ENCODE measurements around the gene ATG7.

ATG7 gene

DNA sequence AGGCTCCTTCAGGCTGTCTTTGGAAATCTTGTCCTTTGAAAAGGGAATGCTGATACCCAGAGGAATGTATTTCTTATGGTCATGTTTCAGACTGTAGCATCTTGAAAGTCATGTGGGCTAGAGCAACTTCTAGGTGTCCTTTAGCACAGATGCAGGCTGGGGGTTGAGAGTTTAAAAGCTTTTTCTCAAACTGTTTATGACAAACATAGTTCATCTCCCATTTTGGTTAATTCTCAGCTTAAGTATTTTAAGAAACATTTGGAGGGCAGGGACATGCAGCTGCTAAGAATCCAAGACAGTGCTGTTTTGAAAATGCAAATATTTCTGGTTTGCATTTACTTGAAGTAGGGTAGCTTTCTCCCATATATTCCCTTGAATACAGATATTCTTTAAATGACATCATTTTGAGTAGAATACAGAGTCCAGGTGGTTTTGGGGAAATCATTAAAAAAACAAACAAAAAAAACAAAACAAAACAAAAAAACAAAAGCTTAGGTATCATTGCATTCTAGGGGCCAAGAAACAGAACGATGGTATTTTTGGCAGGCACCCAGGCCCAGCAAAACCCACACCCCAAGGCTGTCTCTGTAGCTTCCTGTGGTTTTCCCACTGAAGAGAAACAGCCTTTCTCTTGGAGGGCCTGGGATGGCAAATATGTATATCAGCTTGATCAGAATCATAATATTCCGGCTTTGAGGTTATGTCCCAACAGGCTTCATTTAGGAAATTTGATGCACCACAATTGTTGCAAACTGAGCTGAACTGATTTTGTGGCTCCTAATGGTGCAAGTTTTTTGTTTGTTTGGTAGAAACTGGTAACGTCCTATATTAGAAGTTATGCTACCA lies 120.0 kb downstream of the ATG7 start:
- TF ChIP-seq, protein P1, sequence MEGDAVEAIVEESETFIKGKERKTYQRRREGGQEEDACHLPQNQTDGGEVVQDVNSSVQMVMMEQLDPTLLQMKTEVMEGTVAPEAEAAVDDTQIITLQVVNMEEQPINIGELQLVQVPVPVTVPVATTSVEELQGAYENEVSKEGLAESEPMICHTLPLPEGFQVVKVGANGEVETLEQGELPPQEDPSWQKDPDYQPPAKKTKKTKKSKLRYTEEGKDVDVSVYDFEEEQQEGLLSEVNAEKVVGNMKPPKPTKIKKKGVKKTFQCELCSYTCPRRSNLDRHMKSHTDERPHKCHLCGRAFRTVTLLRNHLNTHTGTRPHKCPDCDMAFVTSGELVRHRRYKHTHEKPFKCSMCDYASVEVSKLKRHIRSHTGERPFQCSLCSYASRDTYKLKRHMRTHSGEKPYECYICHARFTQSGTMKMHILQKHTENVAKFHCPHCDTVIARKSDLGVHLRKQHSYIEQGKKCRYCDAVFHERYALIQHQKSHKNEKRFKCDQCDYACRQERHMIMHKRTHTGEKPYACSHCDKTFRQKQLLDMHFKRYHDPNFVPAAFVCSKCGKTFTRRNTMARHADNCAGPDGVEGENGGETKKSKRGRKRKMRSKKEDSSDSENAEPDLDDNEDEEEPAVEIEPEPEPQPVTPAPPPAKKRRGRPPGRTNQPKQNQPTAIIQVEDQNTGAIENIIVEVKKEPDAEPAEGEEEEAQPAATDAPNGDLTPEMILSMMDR (IDR thresholded peaks at IDR 0.05; ENCODE audit: insufficient read depth, low read depth, low read length, missing control alignments) = no peak
- no peak for DNase-seq (ENCODE audit: low read depth)
- no peak overlapping the region for H3K4me3 ChIP-seq (ENCODE audit: low read depth, low read length)

DNA sequence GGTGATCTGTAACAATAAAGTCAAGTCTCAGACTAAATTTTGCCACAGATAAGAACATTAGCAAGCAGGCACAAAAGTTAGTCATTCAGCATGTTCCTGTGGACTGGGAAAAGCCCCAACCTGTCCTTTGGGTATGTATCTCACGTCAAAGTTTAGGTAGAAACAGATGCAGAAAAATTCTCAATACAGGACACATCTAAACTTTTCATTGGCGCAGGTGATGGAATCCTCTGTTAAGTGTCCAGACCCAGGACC lies 120.6 kb downstream of the ATG7 start:
- H3K4me3 ChIP-seq (ENCODE audit: low read depth, low read length) = no peak overlapping the region
- TF ChIP-seq, protein P1 (IDR thresholded peaks at IDR 0.05; ENCODE audit: insufficient read depth, low read depth, low read length, missing control alignments) = no peak

DNA sequence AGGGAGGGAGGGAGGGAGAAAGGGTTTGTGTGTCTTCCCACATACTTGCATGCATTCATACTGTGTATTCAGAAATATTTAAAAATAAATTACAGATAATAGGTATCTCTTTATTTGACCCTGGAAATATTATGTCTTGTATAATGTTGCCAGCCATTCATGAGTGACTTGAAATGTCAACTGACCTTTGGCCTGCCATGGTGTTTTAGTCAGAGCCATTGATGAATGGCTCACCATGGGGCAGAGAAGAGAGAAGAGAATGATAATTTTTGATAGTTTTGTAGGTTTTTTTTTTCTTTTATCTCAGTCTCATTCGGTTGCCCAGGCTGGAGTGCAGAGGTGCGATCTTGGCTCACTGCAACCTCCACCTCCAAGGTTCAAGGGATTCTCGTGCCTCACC lies 121.2 kb downstream of the ATG7 start:
- TF ChIP-seq, protein P1 (IDR thresholded peaks at IDR 0.05; ENCODE audit: insufficient read depth, low read depth, low read length, missing control alignments) = no peak
- DNase-seq (ENCODE audit: low read depth) = no peak
- H3K4me3 ChIP-seq (ENCODE audit: low read depth, low read length) = no peak overlapping the region

More for the DNA sequence above, 120.6 kb downstream of the ATG7 start:
- DNase-seq (ENCODE audit: low read depth) = no peak

DNA sequence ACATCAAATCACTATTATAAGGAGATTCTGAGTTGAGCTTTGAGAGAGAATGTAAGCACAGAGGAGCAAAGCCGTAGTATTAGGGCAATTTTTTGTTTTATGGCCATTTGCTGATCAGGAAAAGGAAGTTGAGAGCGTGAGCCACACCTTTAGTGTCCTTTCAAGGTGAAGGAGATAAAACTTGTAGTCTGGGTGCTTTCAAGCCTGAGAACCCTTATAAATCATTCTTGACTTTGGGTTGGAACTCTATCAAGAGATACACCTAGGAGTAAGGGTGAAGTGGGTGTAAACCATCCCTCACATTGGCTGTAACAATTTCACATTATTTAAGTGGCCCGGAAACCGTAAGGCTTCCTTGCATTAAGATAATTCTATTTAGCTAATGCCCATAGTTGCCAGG lies 122.2 kb downstream of the ATG7 start:
- no peak overlapping the region for H3K4me3 ChIP-seq (ENCODE audit: low read depth, low read length)
- TF ChIP-seq, protein P1 (IDR thresholded peaks at IDR 0.05; ENCODE audit: insufficient read depth, low read depth, low read length, missing control alignments) = no peak
- DNase-seq (ENCODE audit: low read depth) = no peak

DNA sequence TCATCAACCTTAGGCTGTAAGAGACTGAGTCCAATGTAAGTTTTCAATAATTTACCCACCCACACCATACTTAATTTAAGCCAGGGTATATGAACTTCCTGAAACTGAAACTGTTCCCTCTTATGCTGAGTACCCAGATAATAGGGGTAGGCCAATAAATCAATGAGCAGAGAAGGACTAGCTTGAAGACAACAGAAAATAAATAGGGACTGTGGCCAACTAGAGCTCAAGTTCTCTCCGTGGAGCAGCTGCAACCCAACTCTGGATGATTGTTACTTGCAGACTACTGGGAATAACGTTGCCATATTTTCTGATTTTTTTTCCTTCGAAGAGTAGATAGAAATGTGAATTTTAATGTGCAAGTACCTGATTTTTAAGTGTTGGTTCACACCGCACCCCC lies 128.0 kb downstream of the ATG7 start:
- no peak overlapping the region for H3K4me3 ChIP-seq (ENCODE audit: low read depth, low read length)
- TF ChIP-seq, protein P1 (IDR thresholded peaks at IDR 0.05; ENCODE audit: insufficient read depth, low read depth, low read length, missing control alignments) = no peak
- DNase-seq (ENCODE audit: low read depth) = no peak

DNA sequence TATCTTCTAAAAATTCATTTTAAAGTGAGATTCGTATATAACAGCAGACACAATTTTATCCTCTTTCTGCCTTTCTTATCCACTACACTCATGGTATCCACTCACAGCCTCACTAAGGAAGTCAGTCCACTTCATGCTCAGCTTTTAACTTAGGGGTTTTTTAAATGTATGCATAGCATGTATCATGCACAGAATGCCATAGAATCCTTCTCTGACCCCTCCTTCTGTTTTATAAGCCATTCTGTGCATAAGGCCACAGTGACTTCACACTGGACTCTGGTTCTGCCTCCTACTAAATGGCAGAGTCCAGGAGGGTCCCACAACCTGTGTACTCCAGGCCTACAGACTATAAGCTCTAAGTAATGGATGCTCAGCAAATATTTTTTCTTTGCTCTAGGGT lies 129.2 kb downstream of the ATG7 start:
- TF ChIP-seq, protein P1 (IDR thresholded peaks at IDR 0.05; ENCODE audit: insufficient read depth, low read depth, low read length, missing control alignments) = no peak
- no peak for DNase-seq (ENCODE audit: low read depth)
- no peak overlapping the region for H3K4me3 ChIP-seq (ENCODE audit: low read depth, low read length)

DNA sequence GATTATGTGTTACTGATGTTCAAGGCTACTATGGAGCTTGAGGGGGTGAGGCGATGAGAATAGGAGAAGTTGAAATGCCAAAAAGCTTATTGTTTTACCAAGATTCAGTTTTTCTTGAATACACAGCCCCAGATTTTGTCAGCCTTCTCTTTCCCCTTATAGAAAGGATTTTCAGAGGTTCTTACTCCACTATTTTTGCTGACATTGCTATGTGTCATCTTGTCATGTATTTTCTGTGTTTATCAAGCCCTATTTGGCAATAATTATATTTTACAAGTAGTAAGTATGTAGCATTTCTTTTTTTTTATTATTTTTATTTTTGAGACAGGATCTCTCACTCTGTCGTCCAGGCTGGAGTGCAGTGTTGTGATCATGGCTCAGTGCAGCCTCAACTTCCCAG lies 133.1 kb downstream of the ATG7 start:
- H3K4me3 ChIP-seq (ENCODE audit: low read depth, low read length) = no peak overlapping the region
- DNase-seq (ENCODE audit: low read depth) = no peak
- TF ChIP-seq, protein P1 (IDR thresholded peaks at IDR 0.05; ENCODE audit: insufficient read depth, low read depth, low read length, missing control alignments) = no peak
